Stromal cell of bone marrow (primary cell): ENCODE data around the gene ZNF169.
"Not testable (repeated sequence)": the region's sequence is repeated elsewhere in the genome, so short reads cannot be mapped to it uniquely, and the experiment has no call there.

ENCODE experiments used
- DNase-seq: peaks from one replicate; pipeline ENCODE4 v3.0.0-alpha.2; 2012; ENCODE audit warnings: low read depth

Gene ZNF169

DNA sequence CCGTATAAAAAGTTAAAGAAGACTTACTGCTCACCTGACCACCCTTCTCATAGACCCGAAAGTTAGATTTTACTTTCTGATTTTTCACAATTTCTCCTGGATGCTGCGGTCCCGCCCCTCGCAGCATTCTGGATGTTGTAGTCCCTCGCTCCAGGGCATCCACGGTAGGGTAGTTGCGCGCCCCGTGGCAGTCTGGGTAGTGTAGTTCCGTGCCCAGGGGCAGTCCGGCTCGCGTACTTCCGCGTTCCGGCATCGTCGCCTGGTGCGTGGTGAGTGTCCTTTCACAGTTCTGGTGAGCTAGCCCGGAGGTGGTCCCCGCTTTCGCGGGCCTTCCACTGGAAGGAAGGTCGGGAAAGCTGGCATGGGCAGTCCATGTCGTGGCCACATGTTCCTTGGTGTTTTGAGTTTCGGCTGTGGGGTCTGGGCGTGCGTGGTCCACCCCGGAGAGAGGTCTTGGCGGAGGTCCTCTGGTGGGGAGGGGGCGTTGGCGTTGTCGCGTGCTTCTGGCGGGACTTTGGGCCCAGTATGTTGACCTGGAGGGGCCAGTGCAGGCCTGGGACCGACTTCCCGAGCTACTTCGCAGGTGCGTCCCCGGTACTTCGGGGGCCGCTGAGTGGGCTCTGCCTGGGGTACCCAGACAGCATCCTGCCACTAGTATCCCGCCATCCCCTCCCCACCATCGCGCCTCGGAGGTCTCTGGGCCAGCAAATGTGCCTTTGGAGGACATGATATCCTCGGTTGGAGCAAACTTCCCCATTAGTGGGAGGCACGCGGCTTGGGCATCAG is at the start of gene ZNF169:
Gene ZNF169, plus strand, starts transcription at position 222 of the 786 bp plus-strand sequence. CDS start 19,515 bp downstream, outside the sequence.
- DNase-seq, result peak; percentile 78

- DNase-seq, result no peak
Observed at GRCh38 chr9:94210616-94211603, 48.2 kb upstream of the ZNF169 start.

- DNase-seq, result no peak
Observed at GRCh38 chr9:94212091-94212490, 47.0 kb upstream of the ZNF169 start.

GRCh38 chr9:94212531-94212930 is 46.6 kb upstream of the ZNF169 start:
- DNase-seq, result no peak

- peak; percentile 51 for DNase-seq
Observed at GRCh38 chr9:94213511-94214124, 45.5 kb upstream of the ZNF169 start.

DNA sequence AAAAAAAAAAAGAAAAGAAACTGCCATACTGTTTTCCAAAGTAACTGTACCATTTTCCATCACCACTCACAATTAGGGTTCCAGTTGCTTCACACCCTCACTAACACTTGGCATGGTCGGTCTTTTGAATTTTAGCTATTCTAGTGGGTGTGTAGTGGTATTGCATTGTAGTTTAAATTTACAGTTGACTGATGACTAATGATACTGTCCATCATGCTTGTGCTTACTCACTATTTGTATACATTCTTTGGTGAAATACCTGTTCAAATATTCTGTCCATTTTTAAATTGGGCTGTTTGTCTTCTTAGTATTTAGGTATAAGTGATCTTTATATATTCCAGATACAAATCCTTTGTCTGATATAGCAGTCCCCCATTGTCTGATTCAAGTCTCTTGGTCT is 36.2 kb upstream of the ZNF169 start:
- no peak for DNase-seq

- not testable (repeated sequence) for DNase-seq
Observed at GRCh38 chr9:94225413-94225812, 33.7 kb upstream of the ZNF169 start.

DNA sequence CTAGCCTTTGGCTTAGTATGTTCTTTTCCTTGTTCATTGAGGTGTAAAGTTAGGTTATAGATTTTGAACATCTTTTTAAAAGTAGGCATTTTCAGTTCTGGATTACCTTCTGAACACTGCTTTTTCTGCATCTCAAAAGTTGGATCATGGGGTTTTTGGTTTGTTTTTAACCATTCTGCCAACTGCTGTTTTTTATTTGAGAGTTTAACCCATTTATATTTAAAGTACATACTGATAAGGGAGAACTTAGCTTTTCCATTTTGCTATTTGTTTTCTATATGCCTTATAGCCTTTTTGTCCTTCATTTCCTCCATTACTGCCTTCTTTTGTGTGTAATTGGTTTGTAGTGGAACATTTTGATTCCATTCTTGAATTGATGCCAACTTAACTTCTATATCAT is 30.5 kb upstream of the ZNF169 start:
- no peak for DNase-seq

DNA sequence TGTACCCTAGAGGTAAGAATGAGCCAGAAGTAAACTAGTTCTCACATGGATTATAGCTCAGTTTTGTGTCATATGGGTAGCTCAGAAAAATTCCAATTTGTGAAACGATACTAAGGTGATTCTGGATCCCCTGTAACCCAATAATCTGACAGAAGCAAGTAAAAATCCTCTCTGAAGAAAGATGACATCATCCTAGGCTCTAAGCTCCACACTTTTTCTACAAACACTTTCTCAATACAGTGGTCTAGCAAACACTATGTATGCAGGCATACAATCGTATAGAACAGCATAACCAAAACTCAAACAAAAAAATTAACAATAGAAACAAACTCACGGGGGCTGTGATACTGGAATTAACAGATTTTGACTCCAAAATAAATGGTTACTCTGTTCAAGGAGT is 26.7 kb upstream of the ZNF169 start:
- no peak for DNase-seq

DNA sequence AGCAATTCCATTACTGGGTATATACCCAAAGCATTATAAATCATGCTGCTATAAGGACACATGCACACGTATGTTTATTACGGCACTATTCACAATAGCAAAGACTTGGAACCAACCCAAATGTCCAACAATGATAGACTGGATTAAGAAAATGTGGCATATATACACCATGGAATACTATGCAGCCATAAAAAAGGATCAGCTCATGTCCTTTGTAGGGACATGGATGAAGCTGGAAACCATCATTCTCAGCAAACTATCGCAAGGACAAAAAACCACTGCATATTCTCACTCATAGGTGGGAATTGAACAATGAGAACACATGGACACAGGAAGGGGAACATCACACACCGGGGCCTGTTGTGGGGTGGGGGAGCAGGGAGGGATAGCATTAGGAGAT is 18.0 kb upstream of the ZNF169 start:
- not testable (repeated sequence) for DNase-seq

- DNase-seq, result no peak
Observed at GRCh38 chr9:94245651-94246050, 13.4 kb upstream of the ZNF169 start.

- DNase-seq, result no peak
Observed at GRCh38 chr9:94250456-94250855, 8.6 kb upstream of the ZNF169 start.

GRCh38 chr9:94256007-94256406 is 3.1 kb upstream of the ZNF169 start:
- DNase-seq, result no peak

DNA sequence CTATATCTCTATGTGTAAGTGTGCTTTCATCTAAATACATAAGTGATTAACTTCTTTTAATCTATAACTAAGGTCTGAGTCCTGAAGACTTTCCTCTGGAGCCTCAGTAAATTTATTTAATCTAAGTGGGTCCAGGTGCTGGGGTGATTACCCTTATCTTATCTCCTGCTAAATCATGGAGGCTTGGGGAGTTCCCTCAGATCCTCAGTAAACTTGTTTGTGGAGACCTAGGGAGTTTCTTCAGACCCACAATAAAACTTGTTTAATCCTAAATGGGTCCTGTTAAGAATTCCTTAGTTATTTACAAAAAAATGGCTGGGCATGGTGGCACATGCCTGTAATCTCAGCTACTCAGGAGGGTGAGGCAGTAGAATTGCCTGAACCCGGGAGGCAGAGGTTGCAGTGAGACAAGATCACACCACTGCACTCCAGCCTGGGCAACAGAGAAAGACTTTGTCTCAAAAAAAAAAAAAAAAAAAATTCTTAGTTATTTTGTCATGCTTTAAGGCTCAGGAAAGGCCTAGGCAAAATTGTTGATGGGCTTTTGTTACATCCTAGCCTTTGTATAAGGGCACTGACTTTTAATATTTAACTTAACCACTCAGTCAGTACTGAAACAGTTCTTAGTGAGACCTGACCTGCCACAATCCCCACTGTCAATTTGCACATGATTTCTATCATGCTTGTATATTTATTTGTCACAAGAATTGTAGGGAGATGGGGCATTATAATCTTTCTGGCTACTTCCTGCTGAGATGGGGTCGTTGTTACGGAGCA is 6.7 kb downstream of the ZNF169 start:
- DNase-seq, result not testable (repeated sequence)

- no peak for DNase-seq
Observed at GRCh38 chr9:94269264-94269663, 10.2 kb downstream of the ZNF169 start.

- no peak for DNase-seq
Observed at GRCh38 chr9:94270009-94270408, 10.9 kb downstream of the ZNF169 start.

DNA sequence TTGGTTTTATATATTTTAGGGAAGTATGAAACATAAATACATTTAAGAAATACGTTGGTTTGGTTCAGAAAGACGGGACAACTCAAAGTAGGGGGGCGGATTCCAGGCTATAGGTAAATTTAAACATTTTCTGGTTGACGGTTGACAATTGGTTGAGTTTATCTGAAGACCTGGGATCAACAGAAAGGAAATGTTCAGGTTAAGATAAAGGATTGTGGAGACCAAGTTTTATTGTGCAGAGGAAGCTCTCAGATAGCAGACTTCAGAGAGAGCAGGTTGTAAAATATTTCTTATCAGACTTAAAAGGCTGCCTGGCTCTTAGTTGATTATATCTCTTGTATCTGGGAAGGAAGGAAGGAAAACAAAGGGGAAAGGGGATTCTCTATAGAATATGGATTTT is 17.9 kb downstream of the ZNF169 start:
- not testable (repeated sequence) for DNase-seq

- DNase-seq, result no peak
Observed at GRCh38 chr9:94277885-94278536, 18.9 kb downstream of the ZNF169 start.

GRCh38 chr9:94280409-94280989 is 21.4 kb downstream of the ZNF169 start:
- DNase-seq, result no peak

- no peak for DNase-seq
Observed at GRCh38 chr9:94281101-94281500, 22.0 kb downstream of the ZNF169 start.

DNA sequence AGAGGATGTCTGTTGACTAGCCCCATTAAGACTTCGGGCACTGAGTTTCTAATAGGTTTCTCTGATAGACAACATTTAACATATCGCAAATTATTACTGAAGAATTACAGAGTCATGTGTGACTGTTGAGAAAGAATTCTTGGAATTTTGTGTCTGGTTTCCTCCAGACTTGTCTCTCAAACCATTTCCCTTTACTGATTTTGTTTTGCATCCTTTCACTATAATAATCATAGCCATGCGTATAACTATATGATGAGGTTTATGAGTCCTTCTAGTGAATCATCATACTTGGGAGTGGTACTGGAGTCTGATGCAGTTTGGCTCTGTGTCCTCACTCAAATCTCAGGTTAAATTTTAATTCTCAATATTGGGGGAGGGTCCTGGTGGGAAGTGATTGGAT is 27.0 kb downstream of the ZNF169 start:
- no peak for DNase-seq
